PC-3 (cell line): ENCODE data around the gene ASTN2. TPM values are rescaled to one million over a fixed set of nuclear protein-coding genes. Genes with fewer than 3 reads are reported as not detected.

Experiments
- ATAC-seq: fragments of 200-7000 bp; cut with Tn5 transposase; 2 replicates; pipeline ENCODE4 v1.9.1; 2020; ENCODE audit warnings: mild to moderate bottlenecking, moderate library complexity
- BruUV-seq: library from RNA; stranded (reverse); fragments of 400-500 nt; replicated peaks from 2 replicates; lab custom pipeline; 2021; lab: Mats Ljungman, UMichigan
- CTCF ChIA-PET: fragments of 300-600 bp; sonication (Branson Sonifier 250); formaldehyde crosslinking; loops from one replicate; lab custom pipeline; 2022; ENCODE audit warnings: antibody characterized with exemption; lab: Charles Lee
- POLR2A ChIA-PET: fragments of 300-600 bp; sonication (Branson Sonifier 250); formaldehyde crosslinking; loops from one replicate; lab custom pipeline; 2022; ENCODE audit warnings: antibody characterized with exemption; ENCODE audit not compliant: unreplicated experiment; lab: Charles Lee
- DNase-seq: peaks from one replicate; pipeline ENCODE4 v3.0.0-alpha.2; 2015
- H2AFZ ChIP-seq: fragments of 300-600 bp; sonication (generic); 2 replicates; pipeline ENCODE4 v1.6.0; 2016; ENCODE audit warnings: antibody characterized with exemption, low read length
- H3F3A ChIP-seq: fragments of 300-600 bp; sonication (generic); one replicate; pipeline ENCODE4 v1.6.0; 2017; ENCODE audit warnings: antibody characterized with exemption, low read length, control low read depth, mild to moderate bottlenecking; ENCODE audit not compliant: unreplicated experiment
- H3K27ac ChIP-seq: fragments of 300-600 bp; sonication (generic); 2 replicates; pipeline ENCODE4 v1.5.1; 2016; ENCODE audit warnings: mild to moderate bottlenecking, low read length
- H3K27me3 ChIP-seq: fragments of 300-600 bp; sonication (generic); 2 replicates; pipeline ENCODE4 v1.6.1; 2016; ENCODE audit warnings: low read length, mixed read lengths
- H3K36me3 ChIP-seq: fragments of 300-600 bp; sonication (generic); 2 replicates; pipeline ENCODE4 v1.6.1; 2016; ENCODE audit warnings: low read depth, mixed run types, low read length, mixed read lengths
- H3K4me1 ChIP-seq: fragments of 300-600 bp; sonication (generic); 2 replicates; pipeline ENCODE4 v1.5.1; 2016; ENCODE audit warnings: low read length; ENCODE audit not compliant: insufficient read depth
- H3K4me2 ChIP-seq: fragments of 300-600 bp; sonication (generic); 2 replicates; pipeline ENCODE4 v1.6.0; 2016; ENCODE audit warnings: low read length
- H3K4me3 ChIP-seq: fragments of 300-600 bp; sonication (generic); 2 replicates; pipeline ENCODE4 v1.5.1; 2016; ENCODE audit warnings: mild to moderate bottlenecking, low read length, mixed read lengths
- H3K79me2 ChIP-seq: fragments of 300-600 bp; sonication (generic); 2 replicates; pipeline ENCODE4 v1.6.1; 2017; ENCODE audit warnings: low read length, mixed read lengths
- H3K9ac ChIP-seq: fragments of 300-600 bp; sonication (generic); 2 replicates; pipeline ENCODE4 v1.6.0; 2016; ENCODE audit warnings: mild to moderate bottlenecking, low read length
- H3K9me2 ChIP-seq: fragments of 300-600 bp; sonication (generic); replicated peaks from 2 replicates; pipeline ENCODE4 v1.6.1; 2016; ENCODE audit warnings: mixed run types, low read length, mixed read lengths
- H3K9me3 ChIP-seq: fragments of 300-600 bp; sonication (generic); 2 replicates; pipeline ENCODE4 v1.6.1; 2016; ENCODE audit warnings: low read length, mixed read lengths
- H4K20me1 ChIP-seq: fragments of 300-600 bp; sonication (generic); 2 replicates; pipeline ENCODE4 v1.6.1; 2016; ENCODE audit warnings: low read length, mixed read lengths
- EZH2 ChIP-seq: fragments of 300-600 bp; sonication (generic); IDR thresholded peaks from one replicate; pipeline ENCODE4 v1.6.1; 2017; ENCODE audit warnings: antibody characterized with exemption, mild to moderate bottlenecking, low read length; ENCODE audit not compliant: unreplicated experiment
- EZH2phosphoT487 ChIP-seq: fragments of 300-600 bp; sonication (generic); IDR thresholded peaks from 2 replicates; pipeline ENCODE4 v1.6.1; 2018; ENCODE audit warnings: mild to moderate bottlenecking, antibody characterized with exemption, low read length, borderline replicate concordance
- intact Hi-C: fragments of 100-400 bp; cut with micrococcal nuclease; formaldehyde crosslinking; loops from 2 replicates; pipeline ENCODE4 v1.9.0; 2023
- total RNA-seq: library from RNA; depleted of rRNA; stranded (reverse); fragments of >200 nt; gene quantifications from 2 replicates; pipeline ENCODE4 v1.2.3, GENCODE V29; 2014
- TF ChIP-seq, protein P1 (sequence below): fragments of 300-600 bp; sonication (generic); conservative IDR thresholded peaks from 2 replicates; pipeline ENCODE4 v1.5.1; 2017; ENCODE audit warnings: antibody characterized with exemption, low read depth, mild to moderate bottlenecking, low read length

ASTN2 gene
- total RNA-seq, 1 experiment from 2014 or later = 3.5 TPM

GRCh38 chr9:116816484-116816883 is 598.4 kb downstream of the ASTN2 start:
- Histone ChIP-seq H3K36me3 (no peaks in the 10 kb centered on the region), H3K79me2 (no peaks in the 10 kb centered on the region), H4K20me1 (no peaks in the 10 kb centered on the region), H2AFZ (no peak overlapping the region), H3K9ac (no peak overlapping the region), H3K4me3 (no peak overlapping the region), H3K27me3 (no peaks in the 10 kb centered on the region; the same call in 1 of the 2 replicates), H3K4me1 (no peaks in the 10 kb centered on the region), H3K9me2 (no peaks in the 10 kb centered on the region), H3F3A (no peaks in the 10 kb centered on the region), H3K27ac (no peak overlapping the region), H3K4me2 (no peak overlapping the region), H3K9me3 (no peaks in the 10 kb centered on the region)
- TF ChIP-seq EZH2phosphoT487 = no peak
- TF ChIP-seq, protein P1, sequence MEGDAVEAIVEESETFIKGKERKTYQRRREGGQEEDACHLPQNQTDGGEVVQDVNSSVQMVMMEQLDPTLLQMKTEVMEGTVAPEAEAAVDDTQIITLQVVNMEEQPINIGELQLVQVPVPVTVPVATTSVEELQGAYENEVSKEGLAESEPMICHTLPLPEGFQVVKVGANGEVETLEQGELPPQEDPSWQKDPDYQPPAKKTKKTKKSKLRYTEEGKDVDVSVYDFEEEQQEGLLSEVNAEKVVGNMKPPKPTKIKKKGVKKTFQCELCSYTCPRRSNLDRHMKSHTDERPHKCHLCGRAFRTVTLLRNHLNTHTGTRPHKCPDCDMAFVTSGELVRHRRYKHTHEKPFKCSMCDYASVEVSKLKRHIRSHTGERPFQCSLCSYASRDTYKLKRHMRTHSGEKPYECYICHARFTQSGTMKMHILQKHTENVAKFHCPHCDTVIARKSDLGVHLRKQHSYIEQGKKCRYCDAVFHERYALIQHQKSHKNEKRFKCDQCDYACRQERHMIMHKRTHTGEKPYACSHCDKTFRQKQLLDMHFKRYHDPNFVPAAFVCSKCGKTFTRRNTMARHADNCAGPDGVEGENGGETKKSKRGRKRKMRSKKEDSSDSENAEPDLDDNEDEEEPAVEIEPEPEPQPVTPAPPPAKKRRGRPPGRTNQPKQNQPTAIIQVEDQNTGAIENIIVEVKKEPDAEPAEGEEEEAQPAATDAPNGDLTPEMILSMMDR = no peak
- TF ChIP-seq EZH2 = no peak
- intact Hi-C loops = no loop called here
- ChIA-PET POLR2A (no interaction called here), CTCF (no interaction called here)
- ATAC-seq (no peak), DNase-seq (no peak)
- BruUV-seq = no TSS peak

DNA sequence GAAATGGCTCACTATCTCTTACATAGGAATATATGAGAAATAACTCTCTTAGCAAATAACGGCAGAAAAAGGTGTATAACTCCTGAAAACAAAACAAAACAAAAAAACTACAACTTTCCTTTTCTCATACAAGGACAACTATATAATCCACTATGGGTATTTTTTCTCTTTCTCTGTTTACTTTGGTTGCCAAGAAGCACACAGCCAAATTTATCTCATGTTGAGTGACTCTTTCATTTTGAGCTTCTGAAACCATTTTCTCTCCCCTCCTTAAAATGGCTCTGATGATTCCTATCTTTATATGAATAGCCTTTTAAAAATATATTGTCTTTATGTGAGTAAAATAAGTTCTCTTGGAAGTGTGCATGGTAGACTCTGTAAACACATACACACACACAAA is 599.0 kb downstream of the ASTN2 start:
- H3K27me3 ChIP-seq = no peaks in the 10 kb centered on the region; the same call in 1 of the 2 replicates
- POLR2A ChIA-PET = no interaction called here
- H3K9ac ChIP-seq = no peak overlapping the region
- intact Hi-C loops = no loop called here
- no peak overlapping the region for H3K4me2 ChIP-seq
- no peak overlapping the region for H3K4me3 ChIP-seq
- no peaks in the 10 kb centered on the region for H3K4me1 ChIP-seq
- H3K9me2 ChIP-seq = no peaks in the 10 kb centered on the region
- H3K9me3 ChIP-seq = no peaks in the 10 kb centered on the region
- ATAC-seq (no peak), DNase-seq (no peak)
- H2AFZ ChIP-seq = no peak overlapping the region
- H3K27ac ChIP-seq = no peak overlapping the region
- no peaks in the 10 kb centered on the region for H3K36me3 ChIP-seq
- BruUV-seq = no TSS peak
- no peaks in the 10 kb centered on the region for H4K20me1 ChIP-seq
- no peaks in the 10 kb centered on the region for H3F3A ChIP-seq
- CTCF ChIA-PET = no interaction called here
- H3K79me2 ChIP-seq = no peaks in the 10 kb centered on the region
- TF ChIP-seq EZH2phosphoT487 (no peak), EZH2 (no peak)
- TF ChIP-seq, protein P1 = no peak

GRCh38 chr9:116813031-116813300 is 601.9 kb downstream of the ASTN2 start:
- Histone ChIP-seq H3K9me2 (no peaks in the 10 kb centered on the region), H3K27me3 (no peaks in the 10 kb centered on the region; the same call in 1 of the 2 replicates), H3K9ac (no peak overlapping the region), H3F3A (no peaks in the 10 kb centered on the region), H3K4me2 (no peak overlapping the region), H2AFZ (no peak overlapping the region), H3K9me3 (no peaks in the 10 kb centered on the region), H3K79me2 (no peaks in the 10 kb centered on the region), H3K4me3 (no peak overlapping the region), H3K27ac (no peak overlapping the region), H3K36me3 (no peaks in the 10 kb centered on the region), H4K20me1 (no peaks in the 10 kb centered on the region), H3K4me1 (no peaks in the 10 kb centered on the region)
- ChIA-PET CTCF (no interaction called here), POLR2A (no interaction called here)
- intact Hi-C loops = no loop called here
- TF ChIP-seq EZH2phosphoT487 (no peak), EZH2 (no peak)
- TF ChIP-seq, protein P1 = no peak
- BruUV-seq = no TSS peak
- ATAC-seq (no peak), DNase-seq (no peak)
